ENCODE measurements around the gene CHIT1.
"Not testable (repeated sequence)": the region's sequence is repeated elsewhere in the genome, so short reads cannot be mapped to it uniquely, and the experiment has no call there.

Gene CHIT1

DNA sequence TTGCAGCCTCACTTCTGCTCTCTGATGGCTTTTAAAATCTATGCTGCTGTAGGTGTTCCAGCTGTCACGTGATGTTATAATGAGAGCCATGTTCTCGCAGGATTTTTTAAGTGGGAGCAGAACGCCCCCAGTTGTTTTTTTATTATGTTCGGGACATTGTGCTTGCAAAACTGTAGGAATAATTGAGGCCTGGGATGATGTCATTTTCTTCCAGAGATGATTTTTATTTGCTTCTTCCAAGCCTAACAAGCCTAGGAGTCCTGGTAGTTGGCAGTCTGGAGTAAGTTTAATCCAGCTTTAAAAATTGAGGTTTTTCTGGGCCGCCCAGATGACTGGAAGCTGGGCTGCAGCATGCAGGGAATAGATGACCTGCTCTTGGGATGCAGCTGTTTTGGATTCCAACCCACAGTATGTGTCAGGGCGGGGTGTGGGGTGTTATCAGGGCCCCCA is 34.6 kb upstream of the CHIT1 start:
- H3K4me2 ChIP-seq (ENCODE audit: low read depth, low read length): peak overlapping the region; percentile 23; the same call in 1 of the 2 replicates

DNA sequence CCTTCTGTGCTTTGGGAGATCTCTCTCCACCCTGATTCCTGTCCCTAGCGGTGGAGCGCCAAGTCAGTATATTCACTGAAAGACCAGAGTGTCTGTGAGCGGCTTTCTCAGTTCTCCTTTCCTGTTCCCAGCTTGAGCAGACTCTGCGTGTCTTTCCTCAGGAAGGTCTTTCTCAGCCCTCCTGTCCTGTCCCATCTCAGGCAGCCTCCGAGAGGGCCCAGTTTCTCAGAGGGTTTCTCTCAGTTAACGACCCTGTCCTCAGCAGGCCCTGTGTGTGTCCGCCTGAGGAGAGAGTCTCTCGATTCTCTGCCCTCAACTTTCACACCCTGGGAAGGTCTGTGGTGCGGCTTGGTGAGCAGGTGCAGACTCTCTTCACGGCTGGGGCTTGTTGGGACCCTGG is 34.0 kb upstream of the CHIT1 start:
- H3F3A ChIP-seq (ENCODE audit: insufficient read depth, low read length): peaks cover 17% of the 10 kb centered on the region
- no peaks in the 10 kb centered on the region for H3K27me3 ChIP-seq (replicated peaks; ENCODE audit: insufficient read depth, low read length)
- DNase-seq: no peak
- no peaks in the 10 kb centered on the region for H3K9me3 ChIP-seq (replicated peaks; ENCODE audit: insufficient read depth, low read length)
- no peaks in the 10 kb centered on the region for H3K36me3 ChIP-seq (replicated peaks; ENCODE audit: insufficient read depth, low read length)
- H3K79me2 ChIP-seq (ENCODE audit: low read length): no peaks in the 10 kb centered on the region
- peak overlapping the region; percentile 40; the same call in 1 of the 2 replicates for H2AFZ ChIP-seq (ENCODE audit: low read length)
- H3K4me1 ChIP-seq (ENCODE audit: low read length): peaks cover 16% of the 10 kb centered on the region
- no peak overlapping the region for H3K9ac ChIP-seq (ENCODE audit: low read length)
- no peaks in the 10 kb centered on the region for H4K20me1 ChIP-seq (ENCODE audit: insufficient read depth, low read length)
- H3K4me3 ChIP-seq (ENCODE audit: low read length): no peak overlapping the region
- no peaks in the 10 kb centered on the region for H3K9me2 ChIP-seq (replicated peaks; ENCODE audit: insufficient read depth, low read length)
- H3K4me2 ChIP-seq (ENCODE audit: low read depth, low read length): peak overlapping the region; percentile 23; the same call in 1 of the 2 replicates
- TF ChIP-seq, protein P1, sequence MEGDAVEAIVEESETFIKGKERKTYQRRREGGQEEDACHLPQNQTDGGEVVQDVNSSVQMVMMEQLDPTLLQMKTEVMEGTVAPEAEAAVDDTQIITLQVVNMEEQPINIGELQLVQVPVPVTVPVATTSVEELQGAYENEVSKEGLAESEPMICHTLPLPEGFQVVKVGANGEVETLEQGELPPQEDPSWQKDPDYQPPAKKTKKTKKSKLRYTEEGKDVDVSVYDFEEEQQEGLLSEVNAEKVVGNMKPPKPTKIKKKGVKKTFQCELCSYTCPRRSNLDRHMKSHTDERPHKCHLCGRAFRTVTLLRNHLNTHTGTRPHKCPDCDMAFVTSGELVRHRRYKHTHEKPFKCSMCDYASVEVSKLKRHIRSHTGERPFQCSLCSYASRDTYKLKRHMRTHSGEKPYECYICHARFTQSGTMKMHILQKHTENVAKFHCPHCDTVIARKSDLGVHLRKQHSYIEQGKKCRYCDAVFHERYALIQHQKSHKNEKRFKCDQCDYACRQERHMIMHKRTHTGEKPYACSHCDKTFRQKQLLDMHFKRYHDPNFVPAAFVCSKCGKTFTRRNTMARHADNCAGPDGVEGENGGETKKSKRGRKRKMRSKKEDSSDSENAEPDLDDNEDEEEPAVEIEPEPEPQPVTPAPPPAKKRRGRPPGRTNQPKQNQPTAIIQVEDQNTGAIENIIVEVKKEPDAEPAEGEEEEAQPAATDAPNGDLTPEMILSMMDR (IDR thresholded peaks at IDR 0.05; ENCODE audit: low read length): no peak; the same call in 1 of the 2 replicates
- no peak for TF ChIP-seq EZH2 (optimal IDR thresholded peaks at IDR 0.05; ENCODE audit: low read depth, low read length)
- TF ChIP-seq EZH2phosphoT487 (IDR thresholded peaks at IDR 0.05; ENCODE audit: low read length): no peak
- H3K27ac ChIP-seq (ENCODE audit: low read length): no peak overlapping the region; the same call in 1 of the 2 replicates

More for the DNA sequence above, 34.6 kb upstream of the CHIT1 start:
- H3K9me2 ChIP-seq (replicated peaks; ENCODE audit: insufficient read depth, low read length): no peaks in the 10 kb centered on the region
- DNase-seq: no peak
- H3K4me1 ChIP-seq (ENCODE audit: low read length): peaks cover 22% of the 10 kb centered on the region
- no peaks in the 10 kb centered on the region for H3K79me2 ChIP-seq (ENCODE audit: low read length)
- TF ChIP-seq, protein P1 (IDR thresholded peaks at IDR 0.05; ENCODE audit: low read length): no peak
- TF ChIP-seq EZH2phosphoT487 (IDR thresholded peaks at IDR 0.05; ENCODE audit: low read length): no peak
- TF ChIP-seq EZH2 (optimal IDR thresholded peaks at IDR 0.05; ENCODE audit: low read depth, low read length): no peak
- H2AFZ ChIP-seq (ENCODE audit: low read length): no peak overlapping the region
- no peak overlapping the region for H3K4me3 ChIP-seq (ENCODE audit: low read length)
- H3F3A ChIP-seq (ENCODE audit: insufficient read depth, low read length): peaks cover 22% of the 10 kb centered on the region
- no peaks in the 10 kb centered on the region for H3K9me3 ChIP-seq (replicated peaks; ENCODE audit: insufficient read depth, low read length)
- H4K20me1 ChIP-seq (ENCODE audit: insufficient read depth, low read length): no peaks in the 10 kb centered on the region
- no peak overlapping the region for H3K9ac ChIP-seq (ENCODE audit: low read length)
- no peaks in the 10 kb centered on the region for H3K27me3 ChIP-seq (replicated peaks; ENCODE audit: insufficient read depth, low read length)
- H3K27ac ChIP-seq (ENCODE audit: low read length): no peak overlapping the region
- H3K36me3 ChIP-seq (replicated peaks; ENCODE audit: insufficient read depth, low read length): no peaks in the 10 kb centered on the region

DNA sequence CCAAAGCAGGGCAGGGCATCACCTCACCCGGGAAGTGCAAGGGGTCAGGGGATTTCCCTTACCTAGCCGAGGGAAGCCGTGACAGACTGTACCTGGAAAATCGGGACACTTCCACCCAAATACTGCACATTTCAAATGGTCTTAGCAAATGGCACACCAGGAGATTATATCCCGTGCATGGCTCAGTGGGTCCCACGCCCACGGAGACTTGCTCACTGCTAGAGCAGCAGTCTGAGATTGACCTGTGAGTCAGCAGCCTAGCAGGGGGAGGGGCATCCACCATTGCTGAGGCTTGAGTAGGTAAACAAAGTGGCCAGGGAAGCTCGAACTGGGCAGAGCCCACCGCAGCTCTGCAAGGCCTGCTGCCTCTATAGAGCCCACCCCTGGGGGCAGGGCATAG is 27.2 kb upstream of the CHIT1 start:
- DNase-seq; H2AFZ ChIP-seq (ENCODE audit: low read length); H3K9me2 ChIP-seq (replicated peaks; ENCODE audit: insufficient read depth, low read length); H3K79me2 ChIP-seq (ENCODE audit: low read length); H3K9ac ChIP-seq (ENCODE audit: low read length); H3K36me3 ChIP-seq (replicated peaks; ENCODE audit: insufficient read depth, low read length); H3K4me2 ChIP-seq (ENCODE audit: low read depth, low read length); H3K27ac ChIP-seq (ENCODE audit: low read length); H3K27me3 ChIP-seq (replicated peaks; ENCODE audit: insufficient read depth, low read length); H4K20me1 ChIP-seq (ENCODE audit: insufficient read depth, low read length); H3K4me3 ChIP-seq (ENCODE audit: low read length); H3F3A ChIP-seq (ENCODE audit: insufficient read depth, low read length); H3K9me3 ChIP-seq (replicated peaks; ENCODE audit: insufficient read depth, low read length): not testable (repeated sequence)
- H3K4me1 ChIP-seq (ENCODE audit: low read length): peaks cover 17% of the 10 kb centered on the region

DNA sequence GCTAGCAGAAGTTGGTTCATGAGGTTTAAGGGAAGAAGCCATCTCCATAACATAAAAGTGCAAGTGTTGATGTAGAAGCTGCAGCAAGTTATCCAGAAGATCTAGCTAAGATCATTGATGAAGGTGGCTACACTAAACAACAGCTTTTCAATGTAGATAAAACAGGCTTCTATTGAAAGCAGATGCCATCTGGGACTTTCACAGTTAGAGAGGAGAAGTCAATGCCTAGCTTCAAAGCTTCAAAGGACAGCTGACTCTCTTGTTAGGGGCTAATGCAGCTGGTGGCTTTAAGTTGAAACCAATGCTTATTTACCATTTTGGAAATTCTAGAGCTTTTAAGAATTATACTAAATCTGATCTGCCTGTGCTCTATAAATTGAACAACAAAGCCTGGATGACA is 25.3 kb upstream of the CHIT1 start:
- H3K36me3 ChIP-seq (replicated peaks; ENCODE audit: insufficient read depth, low read length); H3K9me3 ChIP-seq (replicated peaks; ENCODE audit: insufficient read depth, low read length); H3K9me2 ChIP-seq (replicated peaks; ENCODE audit: insufficient read depth, low read length); H3K4me3 ChIP-seq (ENCODE audit: low read length); H3K27me3 ChIP-seq (replicated peaks; ENCODE audit: insufficient read depth, low read length); H4K20me1 ChIP-seq (ENCODE audit: insufficient read depth, low read length); H3K9ac ChIP-seq (ENCODE audit: low read length); H3F3A ChIP-seq (ENCODE audit: insufficient read depth, low read length); H3K79me2 ChIP-seq (ENCODE audit: low read length); H2AFZ ChIP-seq (ENCODE audit: low read length): not testable (repeated sequence)
- H3K4me1 ChIP-seq (ENCODE audit: low read length): peaks cover 17% of the 10 kb centered on the region
- H3K4me2 ChIP-seq (ENCODE audit: low read depth, low read length): peak overlapping the region; percentile 19; the same call in 1 of the 2 replicates
- peak overlapping the region; percentile 20; the same call in 1 of the 2 replicates for H3K27ac ChIP-seq (ENCODE audit: low read length)
- peak; percentile 71 for DNase-seq

Data from MM.1S (cell line).